Gastrocnemius medialis (tissue), 4 donors: ENCODE results near the gene GGACT.

ENCODE experiments used
- POLR2A ChIP-seq, 2 donors: fragments of 450-650 bp; IDR thresholded peaks; one replicate each; pipeline ENCODE4 v1.6.1; 2017; ENCODE audit warnings: antibody characterized with exemption in 2 of 2, mild to moderate bottlenecking in 2 of 2, moderate library complexity in 2 of 2
- TF ChIP-seq, protein P1 (sequence below), 5 experiments: fragments of 450-650 bp in 3 of 5; fragments of 200-600 bp in 2 of 5; sonication (generic) in 2 of 5; IDR thresholded peaks in 4 of 5; conservative IDR thresholded peaks in 1 of 5; 1 replicate in 4 of 5; 2 replicates in 1 of 5; pipeline ENCODE4 v1.5.1; 2016 to 2019; ENCODE audit warnings: antibody characterized with exemption in 5 of 5, mild to moderate bottlenecking in 3 of 5, moderate library complexity in 3 of 5

DNA sequence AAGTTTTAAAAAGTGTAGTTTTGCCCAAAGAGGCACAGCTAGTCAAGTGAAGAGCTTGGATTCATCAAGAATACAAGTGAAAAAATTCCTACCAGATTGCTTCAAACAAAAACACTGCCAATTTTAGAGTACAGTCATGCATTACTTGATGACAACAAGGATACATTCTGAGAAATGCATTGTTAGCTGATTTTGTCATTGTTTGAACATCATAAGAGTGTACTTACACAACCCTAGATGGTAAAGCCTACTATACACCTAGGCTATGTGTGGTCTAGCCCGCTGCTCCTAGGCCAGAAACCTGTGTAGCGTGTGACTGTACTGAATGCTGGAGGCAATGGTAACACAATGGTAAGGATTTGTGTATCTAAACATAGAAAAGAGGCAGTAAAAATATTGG, 44.9 kb upstream of the GGACT start:
- TF ChIP-seq, protein P1, sequence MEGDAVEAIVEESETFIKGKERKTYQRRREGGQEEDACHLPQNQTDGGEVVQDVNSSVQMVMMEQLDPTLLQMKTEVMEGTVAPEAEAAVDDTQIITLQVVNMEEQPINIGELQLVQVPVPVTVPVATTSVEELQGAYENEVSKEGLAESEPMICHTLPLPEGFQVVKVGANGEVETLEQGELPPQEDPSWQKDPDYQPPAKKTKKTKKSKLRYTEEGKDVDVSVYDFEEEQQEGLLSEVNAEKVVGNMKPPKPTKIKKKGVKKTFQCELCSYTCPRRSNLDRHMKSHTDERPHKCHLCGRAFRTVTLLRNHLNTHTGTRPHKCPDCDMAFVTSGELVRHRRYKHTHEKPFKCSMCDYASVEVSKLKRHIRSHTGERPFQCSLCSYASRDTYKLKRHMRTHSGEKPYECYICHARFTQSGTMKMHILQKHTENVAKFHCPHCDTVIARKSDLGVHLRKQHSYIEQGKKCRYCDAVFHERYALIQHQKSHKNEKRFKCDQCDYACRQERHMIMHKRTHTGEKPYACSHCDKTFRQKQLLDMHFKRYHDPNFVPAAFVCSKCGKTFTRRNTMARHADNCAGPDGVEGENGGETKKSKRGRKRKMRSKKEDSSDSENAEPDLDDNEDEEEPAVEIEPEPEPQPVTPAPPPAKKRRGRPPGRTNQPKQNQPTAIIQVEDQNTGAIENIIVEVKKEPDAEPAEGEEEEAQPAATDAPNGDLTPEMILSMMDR (IDR thresholded peaks at IDR 0.05 in 4 of 5, conservative IDR thresholded peaks at IDR 0.05 in 1 of 5) = no peak
- no peak for TF ChIP-seq POLR2A (IDR thresholded peaks at IDR 0.05)
